Upper lobe of left lung (tissue), 6 donors: ENCODE data around the gene TUBGCP6. TPM values are rescaled to one million over a fixed set of nuclear protein-coding genes. Genes with fewer than 3 reads are reported as not detected.
"Not testable (repeated sequence)": the region's sequence is repeated elsewhere in the genome, so short reads cannot be mapped to it uniquely, and the experiment has no call there.

Experiments
- ATAC-seq, 2 donors: fragments of 200-7000 bp; cut with Tn5 transposase; one replicate each; pipeline ENCODE4 v1.9.1; 2022; ENCODE audit warnings: mild to moderate bottlenecking in 2 of 2, moderate library complexity in 2 of 2; ENCODE audit not compliant: low FRiP score in 2 of 2
- DNase-seq, 2 donors: peaks; one replicate each; pipeline ENCODE4 v3.0.0-alpha.2; 2019 to 2020
- H3K27ac ChIP-seq, 4 donors: fragments of 200-600 bp; sonication (generic); one replicate each; pipeline ENCODE4 v1.5.1; 2016 to 2019
- H3K27me3 ChIP-seq, 4 donors: fragments of 200-600 bp; sonication (generic); one replicate each; pipeline ENCODE4 v1.5.1; 2017 to 2019
- H3K36me3 ChIP-seq, 4 donors: fragments of 200-600 bp; sonication (generic); one replicate each; pipeline ENCODE4 v1.5.1; 2016 to 2019
- H3K4me1 ChIP-seq, 4 donors: fragments of 200-600 bp; sonication (generic); one replicate each; pipeline ENCODE4 v1.5.1; 2018 to 2019
- H3K4me3 ChIP-seq, 4 donors: fragments of 200-600 bp; sonication (generic); one replicate each; pipeline ENCODE4 v1.5.1; 2017 to 2019; ENCODE audit warnings: mild to moderate bottlenecking in 2 of 4, moderate library complexity in 1 of 4
- H3K9me3 ChIP-seq, 4 donors: fragments of 200-600 bp; sonication (generic); one replicate each; pipeline ENCODE4 v1.5.1; 2018 to 2019
- EP300 ChIP-seq, 4 donors: sonication (generic); formaldehyde crosslinking; IDR thresholded peaks; one replicate each; pipeline ENCODE4 v1.5.1; 2017; ENCODE audit warnings: antibody characterized with exemption in 4 of 4, control low read depth in 2 of 4
- POLR2A ChIP-seq, 4 donors: fragments of 450-650 bp; IDR thresholded peaks; one replicate each; pipeline ENCODE4 v1.5.1; 2016 to 2017; ENCODE audit warnings: antibody characterized with exemption in 4 of 4, mild to moderate bottlenecking in 2 of 4
- POLR2AphosphoS5 ChIP-seq, 2 donors: sonication (generic); formaldehyde crosslinking; IDR thresholded peaks; one replicate each; pipeline ENCODE4 v1.5.1; 2017; ENCODE audit warnings: antibody characterized with exemption in 2 of 2
- WGBS, 2 donors: methylation state at CpG; one replicate each; pipeline ENCODE4 v1.1.5; 2017 to 2018; 5-methylcytosine and 5-hydroxymethylcytosine counted together
- total RNA-seq, 6 donors: library from RNA; depleted of rRNA in 4 of 6; stranded (reverse); fragments of >200 nt in 4 of 6; gene quantifications; one replicate each; pipeline versions ENCODE4 v1.1.0 to v1.2.1, GENCODE V29; 2016 to 2021
- TF ChIP-seq, protein P1 (sequence below), 6 experiments: fragments of 450-650 bp in 4 of 6; fragments of 200-600 bp in 2 of 6; sonication (generic) in 2 of 6; IDR thresholded peaks; one replicate each; pipeline ENCODE4 v1.5.1; 2016 to 2019; ENCODE audit warnings: antibody characterized with exemption in 6 of 6
- donor health status: DM: no; HTN: no; CAD: no; lungs with moderate emphysema.
- donor health status: DM: no; HTN: yes; CAD: no; lungs with severe emphysema.

Gene TUBGCP6
- total RNA-seq, 6 donors from 2014 or later: 43.2 to 216 (median 52.4) TPM

DNA sequence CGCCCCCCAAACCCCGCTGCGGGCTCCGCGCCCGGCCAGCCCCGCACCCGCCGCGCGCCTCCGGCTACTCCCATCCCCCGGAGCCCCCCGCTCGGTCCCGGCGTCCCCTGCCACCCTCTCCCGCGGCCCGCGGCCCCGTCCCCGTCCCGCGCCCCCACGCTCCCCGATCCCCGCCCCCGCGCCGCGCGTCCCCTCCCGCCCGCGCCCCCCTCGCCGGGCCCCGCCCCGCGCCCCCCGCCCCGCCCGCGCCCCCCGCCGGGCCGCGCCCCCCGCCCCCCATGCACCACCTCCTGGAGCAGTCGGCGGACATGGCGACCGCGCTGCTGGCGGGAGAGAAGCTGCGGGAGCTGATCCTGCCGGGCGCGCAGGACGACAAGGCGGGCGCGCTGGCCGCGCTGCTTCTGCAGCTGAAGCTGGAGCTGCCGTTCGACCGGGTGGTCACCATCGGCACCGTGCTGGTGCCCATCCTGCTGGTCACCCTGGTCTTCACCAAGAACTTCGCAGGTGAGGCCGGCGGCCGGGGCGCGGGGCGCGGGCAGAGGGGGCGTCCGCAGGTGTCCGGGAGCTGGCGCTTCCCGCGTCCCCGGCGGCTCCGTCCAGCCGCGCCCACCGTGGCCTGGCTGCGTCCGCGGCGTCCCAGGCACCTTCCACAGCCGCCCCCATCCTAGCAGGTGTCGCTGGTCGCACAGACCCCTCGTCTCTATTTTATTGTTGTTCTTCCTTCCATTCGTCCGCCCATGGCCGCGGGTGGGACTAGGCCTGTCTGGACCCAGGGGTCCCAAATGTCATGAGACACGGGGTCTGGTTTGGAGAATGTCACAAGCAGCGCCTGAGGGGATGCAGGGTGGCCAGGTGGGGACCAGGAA lies 74.1 kb downstream of the TUBGCP6 start, which contains the start of gene PANX2:
Gene PANX2, plus strand, starts transcription at position 279 of the 866 bp plus-strand sequence. Its CDS starts 0 bp downstream, at position 279.
- H3K27me3 ChIP-seq: peaks cover 0 to 24% (median 9%) of the 10 kb centered on the region in 4 donors
- peaks cover 7 to 19% (median 10%) of the 10 kb centered on the region in 4 donors for H3K4me1 ChIP-seq
- peak in 1 of 2 donors; percentile 88 for DNase-seq
- H3K9me3 ChIP-seq: no peaks in the 10 kb centered on the region
- ATAC-seq: no peak
- H3K27ac ChIP-seq: peak within 1 kb of the TSS in 1 of 4 donors; percentile 52
- 20 to 25% methylated on average over 5 to 43 of the region's 105 CpGs for WGBS, 2 donors
- no peaks in the 10 kb centered on the region for H3K36me3 ChIP-seq
- no peak for TF ChIP-seq POLR2A (IDR thresholded peaks at IDR 0.05)
- TF ChIP-seq, protein P1, sequence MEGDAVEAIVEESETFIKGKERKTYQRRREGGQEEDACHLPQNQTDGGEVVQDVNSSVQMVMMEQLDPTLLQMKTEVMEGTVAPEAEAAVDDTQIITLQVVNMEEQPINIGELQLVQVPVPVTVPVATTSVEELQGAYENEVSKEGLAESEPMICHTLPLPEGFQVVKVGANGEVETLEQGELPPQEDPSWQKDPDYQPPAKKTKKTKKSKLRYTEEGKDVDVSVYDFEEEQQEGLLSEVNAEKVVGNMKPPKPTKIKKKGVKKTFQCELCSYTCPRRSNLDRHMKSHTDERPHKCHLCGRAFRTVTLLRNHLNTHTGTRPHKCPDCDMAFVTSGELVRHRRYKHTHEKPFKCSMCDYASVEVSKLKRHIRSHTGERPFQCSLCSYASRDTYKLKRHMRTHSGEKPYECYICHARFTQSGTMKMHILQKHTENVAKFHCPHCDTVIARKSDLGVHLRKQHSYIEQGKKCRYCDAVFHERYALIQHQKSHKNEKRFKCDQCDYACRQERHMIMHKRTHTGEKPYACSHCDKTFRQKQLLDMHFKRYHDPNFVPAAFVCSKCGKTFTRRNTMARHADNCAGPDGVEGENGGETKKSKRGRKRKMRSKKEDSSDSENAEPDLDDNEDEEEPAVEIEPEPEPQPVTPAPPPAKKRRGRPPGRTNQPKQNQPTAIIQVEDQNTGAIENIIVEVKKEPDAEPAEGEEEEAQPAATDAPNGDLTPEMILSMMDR (IDR thresholded peaks at IDR 0.05): no peak
- no peak for TF ChIP-seq POLR2AphosphoS5 (IDR thresholded peaks at IDR 0.05)
- no peak for TF ChIP-seq EP300 (IDR thresholded peaks at IDR 0.05)
- peak within 1 kb of the TSS; percentile 43 to 62 (median 58) for H3K4me3 ChIP-seq

- 1% methylated on average over 22 of the region's 70 CpGs; no CpG with 5 or more reads in 1 of the 2 donors for WGBS, 2 donors
- H3K4me3 ChIP-seq: peak overlapping the region; percentile 43 to 62 (median 58)
- DNase-seq (peak; percentile 63 to 89), ATAC-seq (peak in 1 of 2 donors; percentile 9)
- H3K9me3 ChIP-seq: no peaks in the 10 kb centered on the region
- TF ChIP-seq POLR2A (IDR thresholded peaks at IDR 0.05): no peak
- TF ChIP-seq EP300 (IDR thresholded peaks at IDR 0.05): no peak
- TF ChIP-seq POLR2AphosphoS5 (IDR thresholded peaks at IDR 0.05): peak in 1 of 2 donors; percentile 19
- TF ChIP-seq, protein P1 (IDR thresholded peaks at IDR 0.05): peak in 1 of 6 experiments; percentile 6
- H3K36me3 ChIP-seq: no peaks in the 10 kb centered on the region
- peaks cover 0 to 24% (median 9%) of the 10 kb centered on the region in 4 donors for H3K27me3 ChIP-seq
- H3K4me1 ChIP-seq: peaks cover 7 to 19% (median 10%) of the 10 kb centered on the region in 4 donors
- H3K27ac ChIP-seq: peak overlapping the region in 1 of 4 donors; percentile 52
Observed at GRCh38 chr22:50169774-50170341, 75.0 kb downstream of the TUBGCP6 start.

GRCh38 chr22:50169181-50169759 lies 75.6 kb downstream of the TUBGCP6 start:
- TF ChIP-seq POLR2AphosphoS5 (IDR thresholded peaks at IDR 0.05) (no peak), POLR2A (IDR thresholded peaks at IDR 0.05) (no peak), EP300 (IDR thresholded peaks at IDR 0.05) (no peak)
- TF ChIP-seq, protein P1 (IDR thresholded peaks at IDR 0.05): no peak
- Histone ChIP-seq H3K4me1 (peaks cover 7 to 19% (median 10%) of the 10 kb centered on the region in 4 donors), H3K4me3 (peak overlapping the region in 3 of 4 donors; percentile 53 to 62 (median 62)), H3K27me3 (peaks cover 0 to 24% (median 9%) of the 10 kb centered on the region in 4 donors), H3K9me3 (no peaks in the 10 kb centered on the region), H3K27ac (no peak overlapping the region), H3K36me3 (no peaks in the 10 kb centered on the region)
- 13% methylated on average over 30 to 31 of the region's 36 CpGs for WGBS, 2 donors
- DNase-seq (no peak), ATAC-seq (peak in 1 of 2 donors; percentile 16)

DNA sequence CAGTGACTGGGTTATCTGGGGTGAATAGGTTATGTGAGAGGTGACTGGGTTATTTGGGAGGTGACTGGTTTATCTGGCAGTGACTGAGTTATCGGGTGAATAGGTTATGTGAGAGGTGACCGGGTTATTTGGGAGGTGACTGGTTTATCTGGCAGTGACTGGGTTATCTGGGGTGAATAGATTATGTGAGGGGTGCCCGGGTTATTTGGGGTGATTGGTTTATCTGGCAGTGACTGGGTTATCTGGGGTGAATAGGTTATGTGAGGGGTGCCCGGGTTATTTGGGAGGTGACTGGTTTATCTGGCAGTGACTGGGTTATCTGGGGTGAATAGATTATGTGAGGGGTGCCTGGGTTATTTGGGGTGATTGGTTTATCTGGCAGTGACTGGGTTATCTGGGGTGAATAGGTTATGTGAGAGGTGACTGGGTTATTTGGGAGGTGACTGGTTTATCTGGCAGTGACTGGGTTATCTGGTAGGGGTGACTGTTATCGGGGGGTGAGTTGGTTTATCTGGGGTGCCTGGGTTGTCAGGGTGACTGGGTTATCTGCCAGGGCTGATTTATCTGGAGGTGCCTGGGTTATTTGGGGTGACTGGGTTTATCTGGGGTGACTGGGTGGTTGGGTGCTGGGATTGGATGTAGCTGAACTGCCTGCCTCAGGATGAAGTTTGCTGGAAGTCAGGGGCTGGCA lies 76.2 kb downstream of the TUBGCP6 start:
- H3K27ac ChIP-seq, H3K9me3 ChIP-seq, H3K4me3 ChIP-seq, DNase-seq, H3K36me3 ChIP-seq, ATAC-seq: not testable (repeated sequence)
- H3K27me3 ChIP-seq: peaks cover 0 to 24% (median 9%) of the 10 kb centered on the region in 4 donors
- peaks cover 7 to 19% (median 10%) of the 10 kb centered on the region in 4 donors for H3K4me1 ChIP-seq
- WGBS, 2 donors: 73 to 74% methylated on average over 5 of the region's 5 CpGs
